ENCODE measurements around the gene NDC80.

The NDC80 gene

DNA sequence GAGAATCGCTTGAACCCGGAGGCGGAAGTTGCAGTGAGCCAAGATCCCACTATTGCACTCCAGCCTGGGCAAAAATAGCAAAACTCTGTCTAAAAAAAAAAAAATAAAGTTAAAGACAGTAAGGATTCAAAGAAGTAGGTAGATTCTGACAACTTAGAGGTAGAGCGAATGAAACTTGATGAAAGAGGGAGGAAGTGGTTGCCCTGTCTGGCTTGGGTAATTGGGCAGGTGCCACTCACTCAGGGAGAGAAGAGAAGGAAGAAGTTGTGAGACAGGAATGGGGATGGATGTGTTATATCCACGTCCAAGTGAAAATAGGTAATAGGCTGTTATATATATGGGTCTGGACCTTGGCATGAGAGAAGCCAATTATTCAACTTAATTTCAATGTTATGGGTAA, 26.3 kb downstream of the NDC80 start:
- Histone ChIP-seq H3K36me3 (ENCODE audit: control insufficient read depth in 1 of 2, insufficient read depth in 2 of 2, low read depth in 1 of 2, low read length in 2 of 2) (peaks cover 0 to 6% of the 10 kb centered on the region in 2 experiments), H2AFZ (ENCODE audit: low read depth, low read length) (no peak overlapping the region), H2BK120ac (ENCODE audit: low read depth, low read length) (no peak overlapping the region), H3K79me1 (replicated peaks; ENCODE audit: low read length, poor library complexity, severe bottlenecking) (peaks cover 2% of the 10 kb centered on the region), H4K91ac (ENCODE audit: low read length) (no peak overlapping the region), H3K9me3 (ENCODE audit: control insufficient read depth, low read length) (no peaks in the 10 kb centered on the region), H3K27me3 (ENCODE audit: control insufficient read depth in 1 of 2, insufficient read depth in 1 of 2, low read length in 2 of 2) (no peaks in the 10 kb centered on the region), H3K18ac (ENCODE audit: low read depth in 1 of 2, low read length in 2 of 2) (no peak overlapping the region), H2BK15ac (ENCODE audit: low read depth, poor library complexity, severe bottlenecking) (no peak overlapping the region), H3K4ac (ENCODE audit: low read depth in 1 of 2, low read length in 2 of 2) (no peak overlapping the region), H4K8ac (ENCODE audit: low read length) (no peak overlapping the region), H3K14ac (ENCODE audit: low read length in 2 of 2) (no peak overlapping the region), H3K9ac (ENCODE audit: low read length) (no peak overlapping the region), H2AK5ac (ENCODE audit: low read length, severe bottlenecking) (no peak overlapping the region), H3K23ac (ENCODE audit: low read length in 2 of 2) (no peak overlapping the region), H2BK5ac (ENCODE audit: low read depth, low read length, poor library complexity, severe bottlenecking) (no peak overlapping the region), H3K4me2 (ENCODE audit: low read length, poor library complexity, severe bottlenecking) (no peak overlapping the region), H3K27ac (ENCODE audit: low read length, poor library complexity, severe bottlenecking) (no peak overlapping the region), H3K4me1 (ENCODE audit: control insufficient read depth, insufficient read depth, low read depth, low read length) (no peaks in the 10 kb centered on the region), H2BK12ac (ENCODE audit: low read length in 2 of 2) (no peak overlapping the region), H3K4me3 (ENCODE audit: insufficient read depth in 1 of 2, low read depth in 1 of 2, low read length in 2 of 2) (no peak overlapping the region)
- 100% methylated on average over 4 of the region's 5 CpGs for WGBS
- DNase-seq, result no peak

DNA sequence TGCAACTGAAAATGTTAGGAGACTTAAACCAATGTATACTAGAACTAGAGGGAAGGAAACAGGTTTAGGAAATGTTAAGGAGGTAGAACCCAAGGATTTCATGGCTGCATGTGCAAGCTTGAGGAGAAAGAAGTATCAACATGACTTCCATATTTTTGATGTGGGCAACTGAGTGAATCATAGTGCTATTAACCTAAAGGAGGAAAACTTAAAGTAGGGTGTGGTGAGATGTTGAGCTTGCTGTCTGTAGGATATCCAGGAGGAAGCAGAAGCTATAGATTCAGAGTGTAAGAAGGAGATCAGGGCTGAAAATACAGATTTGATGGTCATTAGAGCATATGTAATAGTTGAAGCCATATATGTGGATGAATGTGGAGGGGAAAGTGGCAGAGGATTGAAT, 31.5 kb downstream of the NDC80 start:
- Histone ChIP-seq H2AFZ (ENCODE audit: low read depth, low read length) (no peak overlapping the region), H2BK120ac (ENCODE audit: low read depth, low read length) (no peak overlapping the region), H3K4me1 (ENCODE audit: control insufficient read depth, insufficient read depth, low read depth, low read length) (no peaks in the 10 kb centered on the region), H3K9me3 (ENCODE audit: control insufficient read depth, low read length) (no peaks in the 10 kb centered on the region), H4K91ac (ENCODE audit: low read length) (no peak overlapping the region), H2BK15ac (ENCODE audit: low read depth, poor library complexity, severe bottlenecking) (no peak overlapping the region), H2BK12ac (ENCODE audit: low read length in 2 of 2) (no peak overlapping the region), H3K4me2 (ENCODE audit: low read length, poor library complexity, severe bottlenecking) (no peak overlapping the region), H2BK5ac (ENCODE audit: low read depth, low read length, poor library complexity, severe bottlenecking) (no peak overlapping the region), H3K36me3 (ENCODE audit: control insufficient read depth in 1 of 2, insufficient read depth in 2 of 2, low read depth in 1 of 2, low read length in 2 of 2) (no peaks in the 10 kb centered on the region), H3K4ac (ENCODE audit: low read depth in 1 of 2, low read length in 2 of 2) (no peak overlapping the region), H3K27me3 (ENCODE audit: control insufficient read depth in 1 of 2, insufficient read depth in 1 of 2, low read length in 2 of 2) (no peaks in the 10 kb centered on the region), H3K79me1 (replicated peaks; ENCODE audit: low read length, poor library complexity, severe bottlenecking) (no peaks in the 10 kb centered on the region), H3K18ac (ENCODE audit: low read depth in 1 of 2, low read length in 2 of 2) (no peak overlapping the region), H3K23ac (ENCODE audit: low read length in 2 of 2) (no peak overlapping the region), H3K4me3 (ENCODE audit: insufficient read depth in 1 of 2, low read depth in 1 of 2, low read length in 2 of 2) (no peak overlapping the region), H3K9ac (ENCODE audit: low read length) (no peak overlapping the region), H2AK5ac (ENCODE audit: low read length, severe bottlenecking) (no peak overlapping the region), H3K27ac (ENCODE audit: low read length, poor library complexity, severe bottlenecking) (no peak overlapping the region), H3K14ac (ENCODE audit: low read length in 2 of 2) (no peak overlapping the region), H4K8ac (ENCODE audit: low read length) (no peak overlapping the region)
- DNase-seq, result no peak

DNA sequence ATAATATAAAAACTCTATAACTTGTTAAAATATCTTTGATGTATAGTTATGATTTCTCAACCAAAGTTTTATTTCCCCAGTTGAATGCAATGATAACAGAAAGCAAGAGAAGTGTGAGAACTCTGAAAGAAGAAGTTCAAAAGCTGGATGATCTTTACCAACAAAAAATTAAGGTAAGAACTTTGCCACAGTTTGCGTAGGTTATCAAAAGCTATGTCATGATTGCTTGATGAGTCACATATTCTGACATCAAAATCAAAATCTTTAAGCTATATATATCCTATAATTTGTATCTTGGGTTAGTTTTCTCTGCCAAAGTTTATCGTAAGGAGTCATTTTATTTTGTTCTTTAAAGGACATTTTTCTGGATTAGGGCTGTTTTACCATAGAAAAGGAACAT, 35.0 kb downstream of the NDC80 start:
- H3K14ac ChIP-seq (ENCODE audit: low read length in 2 of 2), result no peak overlapping the region
- H3K27me3 ChIP-seq (ENCODE audit: control insufficient read depth in 1 of 2, insufficient read depth in 1 of 2, low read length in 2 of 2), result no peaks in the 10 kb centered on the region
- H3K18ac ChIP-seq (ENCODE audit: low read depth in 1 of 2, low read length in 2 of 2), result no peak overlapping the region
- no CpG with 5 or more reads among the region's 2 CpGs for WGBS
- H3K4me2 ChIP-seq (ENCODE audit: low read length, poor library complexity, severe bottlenecking), result no peak overlapping the region
- H2BK12ac ChIP-seq (ENCODE audit: low read length in 2 of 2), result no peak overlapping the region
- no peak for DNase-seq
- H2AK5ac ChIP-seq (ENCODE audit: low read length, severe bottlenecking), result no peak overlapping the region
- H4K8ac ChIP-seq (ENCODE audit: low read length), result no peak overlapping the region
- H3K4ac ChIP-seq (ENCODE audit: low read depth in 1 of 2, low read length in 2 of 2), result no peak overlapping the region
- H3K9ac ChIP-seq (ENCODE audit: low read length), result peak overlapping the region; percentile 76
- H3K27ac ChIP-seq (ENCODE audit: low read length, poor library complexity, severe bottlenecking), result no peak overlapping the region
- H2AFZ ChIP-seq (ENCODE audit: low read depth, low read length), result no peak overlapping the region
- H3K4me3 ChIP-seq (ENCODE audit: insufficient read depth in 1 of 2, low read depth in 1 of 2, low read length in 2 of 2), result no peak overlapping the region
- H3K79me1 ChIP-seq (replicated peaks; ENCODE audit: low read length, poor library complexity, severe bottlenecking), result peaks cover 3% of the 10 kb centered on the region
- H3K23ac ChIP-seq (ENCODE audit: low read length in 2 of 2), result no peak overlapping the region
- no peak overlapping the region for H2BK15ac ChIP-seq (ENCODE audit: low read depth, poor library complexity, severe bottlenecking)
- H4K91ac ChIP-seq (ENCODE audit: low read length), result no peak overlapping the region
- no peaks in the 10 kb centered on the region for H3K4me1 ChIP-seq (ENCODE audit: control insufficient read depth, insufficient read depth, low read depth, low read length)
- no peak overlapping the region for H2BK120ac ChIP-seq (ENCODE audit: low read depth, low read length)
- no peaks in the 10 kb centered on the region for H3K36me3 ChIP-seq (ENCODE audit: control insufficient read depth in 1 of 2, insufficient read depth in 2 of 2, low read depth in 1 of 2, low read length in 2 of 2)
- no peak overlapping the region for H2BK5ac ChIP-seq (ENCODE audit: low read depth, low read length, poor library complexity, severe bottlenecking)
- H3K9me3 ChIP-seq (ENCODE audit: control insufficient read depth, low read length), result no peaks in the 10 kb centered on the region

DNA sequence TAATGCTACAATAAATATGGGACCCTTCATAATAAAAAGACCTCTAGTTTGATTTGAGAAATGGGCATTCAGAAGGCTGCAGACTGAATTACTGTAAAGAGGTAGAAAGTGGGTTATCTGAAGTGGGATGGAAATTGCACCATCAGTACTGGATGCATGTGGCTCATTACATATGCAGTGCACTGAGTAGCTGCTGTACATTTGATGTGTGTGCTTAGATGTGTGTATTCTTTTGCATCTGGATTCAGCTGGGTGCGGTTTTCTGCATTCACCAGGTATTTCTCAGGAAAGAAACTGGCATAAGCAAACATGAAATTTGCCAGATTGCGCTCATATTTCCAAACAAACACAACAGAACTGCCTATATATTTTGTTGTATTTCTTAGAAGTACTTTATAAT, 38.2 kb downstream of the NDC80 start:
- H3K27me3 ChIP-seq (ENCODE audit: control insufficient read depth in 1 of 2, insufficient read depth in 1 of 2, low read length in 2 of 2), result no peaks in the 10 kb centered on the region
- H3K14ac ChIP-seq (ENCODE audit: low read length in 2 of 2), result no peak overlapping the region
- no peak overlapping the region for H4K91ac ChIP-seq (ENCODE audit: low read length)
- no peak overlapping the region for H3K18ac ChIP-seq (ENCODE audit: low read depth in 1 of 2, low read length in 2 of 2)
- no peak overlapping the region for H2BK120ac ChIP-seq (ENCODE audit: low read depth, low read length)
- no peak for DNase-seq
- no peak overlapping the region for H3K27ac ChIP-seq (ENCODE audit: low read length, poor library complexity, severe bottlenecking)
- no peak overlapping the region for H3K9ac ChIP-seq (ENCODE audit: low read length)
- H2BK12ac ChIP-seq (ENCODE audit: low read length in 2 of 2), result no peak overlapping the region
- H3K4me3 ChIP-seq (ENCODE audit: insufficient read depth in 1 of 2, low read depth in 1 of 2, low read length in 2 of 2), result no peak overlapping the region
- H3K36me3 ChIP-seq (ENCODE audit: control insufficient read depth in 1 of 2, insufficient read depth in 2 of 2, low read depth in 1 of 2, low read length in 2 of 2), result peaks cover 0 to under 1% of the 10 kb centered on the region in 2 experiments
- H3K4me2 ChIP-seq (ENCODE audit: low read length, poor library complexity, severe bottlenecking), result no peak overlapping the region
- H4K8ac ChIP-seq (ENCODE audit: low read length), result no peak overlapping the region
- no peak overlapping the region for H3K4ac ChIP-seq (ENCODE audit: low read depth in 1 of 2, low read length in 2 of 2)
- no peak overlapping the region for H3K23ac ChIP-seq (ENCODE audit: low read length in 2 of 2)
- H2BK15ac ChIP-seq (ENCODE audit: low read depth, poor library complexity, severe bottlenecking), result no peak overlapping the region
- 100% methylated on average over 1 of the region's 2 CpGs for WGBS
- no peak overlapping the region for H2BK5ac ChIP-seq (ENCODE audit: low read depth, low read length, poor library complexity, severe bottlenecking)
- no peak overlapping the region for H2AK5ac ChIP-seq (ENCODE audit: low read length, severe bottlenecking)
- no peaks in the 10 kb centered on the region for H3K9me3 ChIP-seq (ENCODE audit: control insufficient read depth, low read length)
- no peak overlapping the region for H2AFZ ChIP-seq (ENCODE audit: low read depth, low read length)
- no peaks in the 10 kb centered on the region for H3K4me1 ChIP-seq (ENCODE audit: control insufficient read depth, insufficient read depth, low read depth, low read length)
- peaks cover 3% of the 10 kb centered on the region for H3K79me1 ChIP-seq (replicated peaks; ENCODE audit: low read length, poor library complexity, severe bottlenecking)
